ENCODE data around the gene CENPV. TPM values are rescaled to one million over a fixed set of nuclear protein-coding genes. Genes with fewer than 3 reads are reported as not detected.

The CENPV gene
- total and polyA plus RNA-seq, 2 of the 13 experiments (the other 11 are each of a cell fraction or from before 2014, with no cell fraction given) = 193 to 292 TPM

DNA sequence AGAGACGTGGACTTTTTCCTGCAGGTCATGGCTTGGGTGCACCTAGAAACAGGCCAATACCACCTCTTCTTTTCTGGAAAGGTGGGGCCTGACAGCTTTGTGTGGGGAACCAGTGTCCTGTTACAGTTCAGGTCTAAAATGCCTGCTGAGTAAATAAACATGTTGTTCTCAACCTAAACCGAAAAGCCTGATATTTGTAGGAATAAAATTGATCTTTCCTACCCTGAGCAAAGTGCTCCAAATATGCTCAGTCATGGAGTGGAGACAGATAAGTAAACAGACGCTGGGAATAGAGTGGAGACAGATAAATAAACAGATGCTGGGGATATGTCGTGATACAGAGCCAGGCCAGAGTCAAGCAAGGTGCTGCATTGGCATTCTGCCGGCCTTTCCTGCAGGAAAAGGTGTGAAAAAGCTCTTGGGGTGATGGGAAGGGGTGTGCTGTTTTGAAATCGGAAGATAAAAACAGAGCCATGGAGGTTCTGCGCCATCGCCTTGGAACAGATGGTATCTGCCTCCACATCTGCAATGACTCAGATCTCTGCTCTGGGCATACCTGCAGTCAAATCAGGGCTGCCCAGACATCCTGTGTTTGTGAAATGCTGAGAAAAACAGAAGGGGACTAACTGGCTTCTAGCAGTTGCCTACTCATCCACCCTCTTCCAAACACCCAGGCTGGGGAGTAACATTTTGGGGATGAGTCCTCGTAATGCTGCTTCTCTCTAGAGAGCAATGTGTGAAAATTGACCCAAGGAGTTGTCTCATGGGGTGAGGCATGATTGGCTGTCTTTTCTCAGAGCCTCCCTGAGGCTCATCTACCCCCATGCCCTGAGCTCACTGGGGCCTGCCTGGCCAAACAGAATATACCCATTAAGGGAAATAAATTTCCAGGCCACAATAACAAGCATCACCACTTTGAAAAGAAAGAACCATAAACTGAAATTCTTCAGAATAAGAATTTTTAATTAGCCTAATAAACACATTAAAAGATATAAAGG, 45.3 kb upstream of the CENPV start (continued):
- TF ChIP-seq, protein P1, sequence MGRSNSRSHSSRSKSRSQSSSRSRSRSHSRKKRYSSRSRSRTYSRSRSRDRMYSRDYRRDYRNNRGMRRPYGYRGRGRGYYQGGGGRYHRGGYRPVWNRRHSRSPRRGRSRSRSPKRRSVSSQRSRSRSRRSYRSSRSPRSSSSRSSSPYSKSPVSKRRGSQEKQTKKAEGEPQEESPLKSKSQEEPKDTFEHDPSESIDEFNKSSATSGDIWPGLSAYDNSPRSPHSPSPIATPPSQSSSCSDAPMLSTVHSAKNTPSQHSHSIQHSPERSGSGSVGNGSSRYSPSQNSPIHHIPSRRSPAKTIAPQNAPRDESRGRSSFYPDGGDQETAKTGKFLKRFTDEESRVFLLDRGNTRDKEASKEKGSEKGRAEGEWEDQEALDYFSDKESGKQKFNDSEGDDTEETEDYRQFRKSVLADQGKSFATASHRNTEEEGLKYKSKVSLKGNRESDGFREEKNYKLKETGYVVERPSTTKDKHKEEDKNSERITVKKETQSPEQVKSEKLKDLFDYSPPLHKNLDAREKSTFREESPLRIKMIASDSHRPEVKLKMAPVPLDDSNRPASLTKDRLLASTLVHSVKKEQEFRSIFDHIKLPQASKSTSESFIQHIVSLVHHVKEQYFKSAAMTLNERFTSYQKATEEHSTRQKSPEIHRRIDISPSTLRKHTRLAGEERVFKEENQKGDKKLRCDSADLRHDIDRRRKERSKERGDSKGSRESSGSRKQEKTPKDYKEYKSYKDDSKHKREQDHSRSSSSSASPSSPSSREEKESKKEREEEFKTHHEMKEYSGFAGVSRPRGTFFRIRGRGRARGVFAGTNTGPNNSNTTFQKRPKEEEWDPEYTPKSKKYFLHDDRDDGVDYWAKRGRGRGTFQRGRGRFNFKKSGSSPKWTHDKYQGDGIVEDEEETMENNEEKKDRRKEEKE (IDR thresholded peaks at IDR 0.05) = no peak
- TF ChIP-seq, protein P2, sequence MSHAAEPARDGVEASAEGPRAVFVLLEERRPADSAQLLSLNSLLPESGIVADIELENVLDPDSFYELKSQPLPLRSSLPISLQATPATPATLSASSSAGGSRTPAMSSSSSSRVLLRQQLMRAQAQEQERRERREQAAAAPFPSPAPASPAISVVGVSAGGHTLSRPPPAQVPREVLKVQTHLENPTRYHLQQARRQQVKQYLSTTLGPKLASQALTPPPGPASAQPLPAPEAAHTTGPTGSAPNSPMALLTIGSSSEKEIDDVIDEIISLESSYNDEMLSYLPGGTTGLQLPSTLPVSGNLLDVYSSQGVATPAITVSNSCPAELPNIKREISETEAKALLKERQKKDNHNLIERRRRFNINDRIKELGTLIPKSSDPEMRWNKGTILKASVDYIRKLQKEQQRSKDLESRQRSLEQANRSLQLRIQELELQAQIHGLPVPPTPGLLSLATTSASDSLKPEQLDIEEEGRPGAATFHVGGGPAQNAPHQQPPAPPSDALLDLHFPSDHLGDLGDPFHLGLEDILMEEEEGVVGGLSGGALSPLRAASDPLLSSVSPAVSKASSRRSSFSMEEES (CRISPR knock-in tag; IDR thresholded peaks at IDR 0.05) = no peak
- TF ChIP-seq FOXA3 (CRISPR knock-in tag; IDR thresholded peaks at IDR 0.05) (peak; percentile 52; the same call in 1 of the 2 replicates), ZNF274 (CRISPR knock-in tag; IDR thresholded peaks at IDR 0.05) (no peak), PRDM4 (CRISPR knock-in tag; IDR thresholded peaks at IDR 0.05; ENCODE audit: borderline replicate concordance) (no peak), ZBTB42 (CRISPR knock-in tag; IDR thresholded peaks at IDR 0.05) (0 out of 2 replicates have a peak, but pooled peaks have one; percentile 50), ZNF83 (CRISPR knock-in tag; IDR thresholded peaks at IDR 0.05; ENCODE audit: borderline replicate concordance) (no peak), ZNF75D (CRISPR knock-in tag; IDR thresholded peaks at IDR 0.05; ENCODE audit: borderline replicate concordance) (no peak), ZFAT (CRISPR knock-in tag; conservative IDR thresholded peaks at IDR 0.05) (no peak), MBD4 (IDR thresholded peaks at IDR 0.05; ENCODE audit: borderline replicate concordance, low read length) (no peak), NR0B2 (CRISPR knock-in tag; IDR thresholded peaks at IDR 0.05) (no peak), SIN3B (IDR thresholded peaks at IDR 0.05; ENCODE audit: low read length) (no peak), KMT2B (CRISPR knock-in tag; IDR thresholded peaks at IDR 0.05) (no peak), REL (CRISPR knock-in tag; conservative IDR thresholded peaks at IDR 0.05) (no peak), ZNF550 (CRISPR knock-in tag; IDR thresholded peaks at IDR 0.05; ENCODE audit: borderline replicate concordance) (no peak), ZNF781 (CRISPR knock-in tag; IDR thresholded peaks at IDR 0.05; ENCODE audit: borderline replicate concordance, not compliant biosample characterization) (no peak), NFRKB (IDR thresholded peaks at IDR 0.05) (no peak)
- TF ChIP-seq, protein P3, sequence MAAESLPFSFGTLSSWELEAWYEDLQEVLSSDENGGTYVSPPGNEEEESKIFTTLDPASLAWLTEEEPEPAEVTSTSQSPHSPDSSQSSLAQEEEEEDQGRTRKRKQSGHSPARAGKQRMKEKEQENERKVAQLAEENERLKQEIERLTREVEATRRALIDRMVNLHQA (CRISPR knock-in tag; IDR thresholded peaks at IDR 0.05) = no peak
- TF ChIP-seq, protein P4, sequence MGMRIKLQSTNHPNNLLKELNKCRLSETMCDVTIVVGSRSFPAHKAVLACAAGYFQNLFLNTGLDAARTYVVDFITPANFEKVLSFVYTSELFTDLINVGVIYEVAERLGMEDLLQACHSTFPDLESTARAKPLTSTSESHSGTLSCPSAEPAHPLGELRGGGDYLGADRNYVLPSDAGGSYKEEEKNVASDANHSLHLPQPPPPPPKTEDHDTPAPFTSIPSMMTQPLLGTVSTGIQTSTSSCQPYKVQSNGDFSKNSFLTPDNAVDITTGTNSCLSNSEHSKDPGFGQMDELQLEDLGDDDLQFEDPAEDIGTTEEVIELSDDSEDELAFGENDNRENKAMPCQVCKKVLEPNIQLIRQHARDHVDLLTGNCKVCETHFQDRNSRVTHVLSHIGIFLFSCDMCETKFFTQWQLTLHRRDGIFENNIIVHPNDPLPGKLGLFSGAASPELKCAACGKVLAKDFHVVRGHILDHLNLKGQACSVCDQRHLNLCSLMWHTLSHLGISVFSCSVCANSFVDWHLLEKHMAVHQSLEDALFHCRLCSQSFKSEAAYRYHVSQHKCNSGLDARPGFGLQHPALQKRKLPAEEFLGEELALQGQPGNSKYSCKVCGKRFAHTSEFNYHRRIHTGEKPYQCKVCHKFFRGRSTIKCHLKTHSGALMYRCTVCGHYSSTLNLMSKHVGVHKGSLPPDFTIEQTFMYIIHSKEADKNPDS (CRISPR knock-in tag; IDR thresholded peaks at IDR 0.05) = no peak

Measured in HepG2 (cell line).